Measurements from ENCODE around the gene FCHSD2.
"Not testable (repeated sequence)": the region's sequence is repeated elsewhere in the genome, so short reads cannot be mapped to it uniquely, and the experiment has no call there.

The FCHSD2 gene

DNA sequence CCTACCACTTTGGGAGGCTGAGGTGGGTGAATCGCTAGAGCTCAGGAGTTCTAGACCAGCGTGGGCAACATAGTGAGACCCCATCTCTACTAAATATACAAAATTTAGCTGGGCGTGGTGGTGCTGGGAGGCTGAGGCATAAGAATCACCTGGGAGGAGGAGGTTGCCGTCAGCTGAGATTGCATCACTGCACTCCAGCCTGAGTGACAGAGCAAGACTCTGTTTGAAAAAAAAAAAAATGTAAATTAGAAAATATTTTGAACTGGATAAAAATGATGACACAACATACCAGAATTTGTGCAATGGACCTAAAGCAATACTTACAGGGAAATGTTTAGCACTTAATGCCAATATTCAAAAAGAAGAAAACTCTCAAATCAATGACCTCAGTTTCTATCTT lies 281.5 kb downstream of the FCHSD2 start:
- DNase-seq = no peak

DNA sequence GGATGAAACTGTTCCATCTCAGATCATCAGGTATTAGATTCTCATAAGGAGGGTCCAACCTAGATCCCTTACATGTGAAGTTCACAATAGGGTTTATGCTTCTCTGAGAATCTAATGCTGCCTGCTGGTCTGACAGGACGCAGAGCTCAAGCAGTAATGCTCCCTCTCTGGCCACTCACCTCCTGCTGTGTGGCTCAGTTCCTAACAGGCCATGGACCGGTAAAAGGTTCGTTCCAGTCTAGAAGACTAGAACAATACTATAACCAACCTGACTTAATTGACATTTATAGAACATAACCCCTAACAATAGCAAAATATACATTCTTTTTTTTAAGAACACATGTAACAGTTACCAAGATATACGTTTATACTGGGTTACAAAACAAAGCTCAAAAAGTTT lies 282.1 kb downstream of the FCHSD2 start:
- no peak for DNase-seq

DNA sequence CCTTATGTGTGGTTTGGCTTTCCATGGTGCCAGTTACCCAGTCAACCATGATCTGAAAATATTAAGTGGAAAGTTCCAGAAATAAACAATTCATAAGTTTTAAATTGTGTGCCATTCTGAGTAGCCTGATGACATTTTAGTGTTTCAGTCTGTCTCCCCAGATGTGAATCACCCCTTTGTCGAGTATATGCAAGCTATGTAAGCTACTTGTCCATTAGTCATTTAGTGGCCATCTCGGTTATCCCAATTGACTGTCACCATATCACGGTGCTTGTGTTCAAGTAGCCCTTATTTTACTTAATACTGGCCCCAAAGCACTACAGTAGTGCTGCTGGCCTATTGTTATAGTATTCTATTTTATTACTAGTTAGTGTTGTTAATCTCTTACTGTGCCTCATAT lies 283.0 kb downstream of the FCHSD2 start:
- DNase-seq = no peak

DNA sequence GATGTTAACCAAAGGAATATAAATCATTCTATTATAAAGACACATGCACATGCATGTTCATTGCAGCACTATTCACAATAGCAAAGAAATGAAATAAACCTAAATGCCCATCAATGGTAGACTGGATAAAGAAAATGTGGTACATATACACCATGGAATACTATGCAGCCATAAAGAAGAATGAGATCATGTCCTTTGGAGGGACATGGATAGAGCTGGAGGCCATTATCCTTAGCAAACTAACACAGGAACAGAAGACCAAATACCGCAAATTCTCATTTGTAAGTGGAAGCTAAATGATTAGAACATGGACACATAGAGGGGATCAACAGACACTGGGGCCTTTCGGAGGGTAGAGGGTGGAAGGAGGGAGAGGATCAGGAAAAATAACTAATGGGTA lies 283.9 kb downstream of the FCHSD2 start:
- not testable (repeated sequence) for DNase-seq

DNA sequence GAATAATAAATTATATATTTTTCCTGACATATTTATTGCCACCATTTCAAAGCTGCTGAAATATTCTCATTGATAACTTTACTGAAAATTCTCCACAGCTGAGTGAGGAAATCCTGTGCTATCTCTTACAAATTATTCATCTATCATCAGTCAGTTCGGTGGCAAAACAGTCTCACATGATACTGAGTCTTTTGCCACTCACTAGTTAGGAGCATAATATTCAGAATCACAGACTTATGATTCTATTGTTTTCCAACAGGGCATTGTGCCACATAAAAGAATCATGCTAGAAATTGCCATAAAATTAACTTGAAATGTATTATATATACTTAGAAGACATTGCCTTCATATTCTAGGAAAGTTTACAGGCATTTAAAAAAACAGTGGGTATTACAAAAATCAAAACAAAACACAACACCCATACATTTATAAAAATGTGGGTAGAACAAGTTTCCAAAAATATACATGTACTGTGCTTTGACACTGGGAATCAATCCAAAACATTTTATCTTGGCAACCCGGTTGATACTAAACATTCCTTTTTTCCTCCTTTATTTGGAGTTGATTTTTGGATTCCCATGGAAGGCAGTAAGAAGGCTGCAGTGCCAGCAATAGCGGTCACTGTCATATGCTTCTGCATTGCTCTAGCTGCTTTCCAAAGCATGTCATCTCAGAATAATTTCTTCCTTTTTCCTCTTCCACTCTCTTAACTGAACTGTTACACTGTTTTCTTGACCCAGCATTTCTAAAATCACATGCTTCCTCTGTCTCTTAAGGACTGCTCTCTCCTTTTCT lies 285.4 kb downstream of the FCHSD2 start:
- no peak for DNase-seq

DNA sequence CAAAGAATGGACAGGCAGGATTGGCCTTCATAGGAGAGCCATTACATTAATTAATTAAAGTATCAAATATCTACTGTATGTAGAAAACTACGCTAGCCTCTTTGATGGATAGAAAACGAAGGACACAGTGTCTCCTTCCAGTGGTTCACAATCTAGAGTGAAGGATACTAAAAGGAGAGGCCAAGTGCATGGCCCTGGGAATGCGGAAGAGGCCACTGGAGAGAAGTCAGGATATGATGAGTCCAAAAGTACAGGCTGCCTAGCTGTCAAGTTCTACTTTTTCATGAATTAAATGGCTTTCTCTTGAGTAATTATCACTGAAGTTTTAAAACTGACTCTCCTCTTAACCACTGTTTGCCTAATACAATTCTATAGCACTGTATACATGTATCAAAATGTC lies 286.1 kb downstream of the FCHSD2 start:
- DNase-seq = no peak

DNA sequence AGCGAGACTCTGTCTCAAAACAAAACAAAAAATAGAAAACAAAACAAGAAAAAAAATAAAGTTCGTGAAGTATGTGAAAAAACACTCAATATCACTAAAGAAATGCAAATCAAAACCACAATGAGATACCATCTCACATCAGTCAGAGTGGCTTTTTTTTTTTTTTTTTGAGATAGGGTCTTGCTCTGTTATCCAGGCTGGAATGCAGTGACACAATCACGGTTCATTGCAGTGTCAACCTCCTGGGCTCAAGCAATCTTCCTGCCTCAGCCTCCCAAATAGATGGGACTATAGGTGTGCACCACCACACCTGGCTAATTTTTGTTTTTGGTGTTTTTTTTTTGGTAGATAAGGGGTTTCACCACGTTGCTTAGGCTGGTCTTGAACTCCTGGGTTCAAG lies 290.4 kb downstream of the FCHSD2 start:
- DNase-seq = no peak

DNA sequence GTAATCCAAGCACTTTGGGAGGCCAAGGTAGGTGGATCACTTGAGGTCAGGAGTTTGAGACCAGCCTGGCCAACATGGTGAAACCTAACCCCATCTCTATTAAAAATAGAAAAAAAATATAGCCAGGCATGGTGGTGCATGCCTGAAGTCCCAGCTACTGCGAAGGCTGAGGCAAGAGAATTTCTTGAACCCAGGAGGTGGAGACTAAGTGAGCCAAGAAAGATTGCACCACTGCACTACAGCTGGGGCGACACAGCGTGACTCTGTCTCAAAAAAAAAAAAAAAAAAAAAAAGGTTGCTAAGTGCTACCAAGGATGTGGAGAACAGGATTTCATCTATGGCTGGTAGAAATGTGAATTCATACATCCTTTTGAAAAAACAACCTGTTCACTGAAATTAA lies 291.3 kb downstream of the FCHSD2 start:
- no peak for DNase-seq

DNA sequence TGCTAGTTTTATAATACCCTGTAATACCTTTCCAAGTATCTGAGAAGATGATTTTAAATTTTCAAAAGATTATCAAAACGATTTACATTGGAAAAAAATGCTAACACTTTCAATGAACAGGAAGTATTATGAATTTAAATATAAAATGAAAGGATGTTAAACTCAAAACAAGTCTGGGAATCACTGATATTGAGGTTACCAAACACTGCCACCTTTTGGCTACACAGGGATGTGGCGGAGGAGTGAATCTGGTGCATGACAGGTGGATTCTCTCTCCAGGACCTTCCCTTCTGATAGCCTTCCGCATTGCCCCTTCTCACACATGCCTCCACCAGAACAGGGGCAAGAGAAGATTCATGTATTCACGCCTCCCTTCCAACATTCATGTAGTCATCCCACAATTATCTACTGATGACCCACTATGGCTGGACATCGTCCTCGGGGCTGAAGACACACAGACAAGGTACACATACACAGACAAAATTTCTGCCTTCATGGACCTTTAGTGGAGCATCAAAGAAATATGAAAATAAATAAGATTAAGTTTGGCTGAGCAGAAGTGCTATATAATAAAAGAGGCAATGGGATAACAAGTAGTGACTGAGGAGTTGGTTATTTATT lies 293.2 kb downstream of the FCHSD2 start:
- no peak for DNase-seq

DNA sequence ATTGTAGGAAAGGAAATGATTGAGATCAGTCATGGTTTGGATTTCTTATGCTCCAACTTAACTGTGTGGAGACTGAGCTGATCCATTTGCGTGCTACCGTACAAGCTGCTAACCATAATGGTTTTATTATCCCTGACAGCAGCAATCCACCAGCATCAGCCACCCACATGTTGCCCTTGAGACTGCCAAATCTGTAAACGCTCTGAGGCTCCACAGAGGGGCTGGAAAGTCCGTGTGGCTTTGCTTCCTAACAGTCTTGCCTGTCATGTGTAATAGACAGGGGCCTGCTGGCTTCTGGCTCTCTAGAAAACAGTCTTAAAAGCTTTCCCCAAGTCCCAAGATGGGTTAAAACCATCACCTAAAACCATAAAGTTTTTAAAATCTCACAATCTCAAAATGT lies 297.8 kb downstream of the FCHSD2 start:
- no peak for DNase-seq

DNA sequence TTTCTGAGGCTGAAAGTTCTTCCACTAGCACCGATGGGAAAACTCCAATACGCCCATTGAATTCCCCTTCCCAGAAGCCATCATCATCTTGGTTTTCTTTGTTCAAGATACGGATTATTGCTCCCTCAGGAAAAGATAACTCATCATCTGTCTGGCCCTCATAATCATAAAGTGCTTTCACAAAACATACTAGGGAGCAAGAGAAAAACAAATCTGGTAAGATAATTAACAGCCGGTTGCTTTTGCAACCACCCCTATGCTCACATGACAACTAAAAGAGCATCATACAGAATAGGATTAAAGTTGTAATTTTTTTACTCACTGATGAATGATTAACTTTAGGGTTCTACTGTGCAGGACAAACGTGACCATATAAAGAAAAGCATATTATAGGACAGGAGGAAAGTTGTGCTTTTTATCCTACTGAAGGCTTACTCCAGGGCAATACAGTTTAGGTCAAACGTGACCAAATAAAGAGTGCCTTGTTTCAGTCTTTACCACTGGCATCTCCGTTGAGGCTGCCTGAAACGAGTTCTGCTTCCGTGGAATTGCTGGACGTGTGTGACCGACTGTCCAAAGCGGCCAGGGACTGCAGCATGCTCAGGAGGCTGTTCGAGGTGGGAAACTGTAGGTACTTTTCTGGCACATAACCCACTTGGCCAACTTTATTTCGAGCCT lies 299.3 kb downstream of the FCHSD2 start:
- no peak for DNase-seq

DNA sequence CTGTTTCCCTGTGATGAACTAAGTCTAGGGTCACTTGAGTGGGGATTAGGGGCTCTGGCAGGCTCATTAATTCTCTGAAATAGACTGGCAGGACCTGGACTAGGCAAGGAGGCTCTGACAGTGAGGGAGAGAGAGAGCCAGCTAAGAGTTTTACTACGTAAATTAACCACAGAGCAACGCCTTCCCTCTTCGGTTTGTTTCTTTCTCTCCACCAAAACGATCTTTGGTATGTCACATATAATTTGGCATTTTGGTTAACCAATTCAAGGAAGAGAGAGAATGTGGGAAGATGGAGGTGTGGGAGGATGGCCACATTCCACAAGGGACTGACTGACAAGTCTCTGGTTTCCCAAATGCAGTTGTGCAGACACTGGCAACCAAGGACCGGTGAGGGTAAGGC lies 300.0 kb downstream of the FCHSD2 start:
- DNase-seq = no peak

DNA sequence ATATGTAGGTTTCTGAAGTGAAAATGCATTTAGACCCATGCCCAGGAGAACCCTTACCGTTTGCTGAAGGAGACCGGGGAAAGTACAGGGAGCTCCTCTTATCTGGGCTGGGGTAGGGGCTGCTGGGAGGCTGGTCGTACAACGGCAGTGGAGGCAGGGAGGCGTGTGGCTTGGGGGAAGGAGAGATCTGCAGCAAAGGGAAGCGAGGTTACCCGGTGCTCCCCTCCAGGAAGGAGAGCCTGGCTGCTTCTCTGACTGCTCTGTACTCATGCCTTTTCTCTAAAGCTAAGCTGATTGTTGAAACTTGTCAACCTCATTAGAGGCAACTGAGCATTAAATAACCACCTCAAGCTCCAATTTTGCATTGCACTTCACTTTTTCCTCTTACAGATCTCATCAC lies 300.7 kb downstream of the FCHSD2 start:
- no peak for DNase-seq

DNA sequence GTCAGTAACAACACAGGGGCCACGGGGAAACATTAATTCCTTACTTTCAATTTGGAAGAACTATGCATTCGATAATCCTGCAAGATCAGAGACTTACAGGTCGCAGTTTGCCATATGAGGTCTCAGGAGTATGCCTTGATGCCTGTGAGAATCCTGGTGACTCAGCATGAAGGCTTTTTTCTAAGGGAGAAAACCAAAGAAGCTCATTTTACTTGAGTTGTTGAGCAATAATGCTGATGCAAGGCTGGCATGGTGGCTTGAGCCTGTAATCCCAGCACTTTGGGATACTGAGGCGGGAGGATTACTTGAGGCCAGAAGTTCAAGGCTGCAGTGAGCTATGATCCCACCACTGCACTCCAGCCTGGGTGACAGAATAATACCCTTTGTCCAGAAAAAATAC lies 301.3 kb downstream of the FCHSD2 start:
- DNase-seq = no peak

DNA sequence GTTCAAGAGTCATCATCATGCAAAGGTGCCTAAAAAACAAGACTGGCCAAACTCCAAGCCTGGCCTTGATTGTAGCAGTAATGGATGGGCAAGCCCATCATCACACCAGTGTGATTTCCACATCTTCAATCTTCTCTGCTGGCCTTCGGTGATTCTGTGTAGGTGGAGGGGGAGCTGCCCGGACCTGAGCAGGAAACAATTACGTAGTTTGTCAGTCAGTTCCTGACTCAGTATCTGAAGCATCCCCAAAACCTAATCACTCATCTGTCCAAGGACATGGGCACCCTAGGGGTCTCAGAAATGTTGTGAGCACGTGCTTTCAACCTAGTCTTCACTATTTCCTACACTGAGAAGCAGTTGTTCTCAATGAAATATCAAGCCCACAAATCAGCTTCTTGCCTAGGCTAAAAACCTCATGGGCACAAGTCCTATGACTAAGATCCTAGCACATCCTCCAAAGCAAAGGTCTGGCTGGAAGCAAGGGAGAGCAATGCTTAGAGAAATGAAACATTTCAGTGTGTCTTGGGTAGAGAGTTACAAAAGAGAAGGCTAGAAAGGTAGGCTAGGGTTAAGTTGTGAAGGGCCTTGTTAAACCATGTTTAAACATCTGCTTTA lies 303.3 kb downstream of the FCHSD2 start:
- DNase-seq = no peak

DNA sequence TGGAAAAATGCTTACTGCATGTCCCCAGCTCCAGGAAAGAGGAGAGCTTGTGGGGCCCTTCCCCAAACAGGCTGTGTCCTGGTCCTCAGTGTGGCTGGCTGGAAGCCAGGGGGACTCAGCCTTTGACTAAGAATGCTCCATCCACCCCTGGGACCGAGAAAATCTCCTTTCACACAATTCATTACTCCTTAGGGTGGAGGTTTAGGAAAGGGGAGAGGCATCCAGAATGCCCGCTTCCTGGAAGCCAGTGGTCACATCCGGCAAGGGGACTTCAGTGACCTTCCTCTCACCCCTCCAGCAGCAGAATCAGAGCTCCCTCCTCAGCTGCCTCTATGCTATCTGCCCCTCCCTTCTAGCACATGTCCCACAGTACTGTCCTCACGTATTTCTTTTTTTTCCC lies 306.0 kb downstream of the FCHSD2 start:
- DNase-seq = no peak

DNA sequence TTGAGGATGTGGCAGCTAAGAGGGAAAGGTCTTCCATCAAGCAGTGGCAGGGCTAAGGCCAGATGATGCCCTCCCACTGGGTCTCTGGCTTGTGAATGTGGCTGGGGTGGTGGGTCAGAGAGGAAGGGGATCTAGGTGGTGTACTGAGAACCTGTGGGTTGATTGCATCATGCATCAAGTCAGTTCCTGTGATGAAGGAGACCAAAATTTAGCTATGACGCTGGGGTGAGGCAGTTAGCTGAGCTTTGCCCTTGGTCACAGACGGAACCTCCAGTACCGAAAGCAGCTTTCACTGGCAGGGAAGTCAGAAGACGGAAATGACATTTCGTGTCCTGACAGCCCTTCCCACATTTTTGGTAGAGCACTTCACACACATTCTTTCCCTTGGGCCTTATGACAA lies 307.2 kb downstream of the FCHSD2 start:
- DNase-seq = no peak

DNA sequence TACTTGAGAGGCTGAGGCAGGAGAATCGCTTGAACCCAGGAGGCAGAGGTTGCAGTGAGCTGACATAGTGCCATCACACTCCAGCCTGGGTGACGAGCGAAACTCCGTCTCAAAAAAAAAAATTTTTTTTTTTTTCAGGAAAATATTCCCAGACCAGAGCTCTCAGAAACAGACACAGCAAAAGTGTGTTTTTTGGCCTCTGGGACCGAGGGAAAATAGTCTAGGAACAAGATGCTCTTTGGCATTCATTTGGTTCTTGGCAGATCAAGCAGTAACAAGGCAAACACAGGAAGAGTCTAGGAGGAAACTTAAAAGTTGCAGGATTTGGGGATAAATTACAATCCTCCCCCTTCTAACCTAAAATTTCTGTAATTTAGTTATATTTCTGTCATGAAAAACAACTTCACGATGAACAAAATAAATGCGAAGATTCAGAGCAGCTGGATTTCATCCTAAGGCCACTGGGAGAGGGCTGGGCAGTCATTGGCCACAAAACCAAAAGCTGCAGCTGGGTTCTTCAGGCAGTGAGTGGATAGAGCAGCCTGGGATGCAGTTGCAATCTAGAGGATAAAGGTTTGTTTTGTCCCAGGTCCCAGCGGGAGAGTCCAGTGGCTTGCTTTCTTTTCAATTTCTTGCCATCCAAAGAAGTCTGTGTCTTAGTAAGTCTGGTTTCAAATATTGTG lies 308.2 kb downstream of the FCHSD2 start:
- no peak for DNase-seq

DNA sequence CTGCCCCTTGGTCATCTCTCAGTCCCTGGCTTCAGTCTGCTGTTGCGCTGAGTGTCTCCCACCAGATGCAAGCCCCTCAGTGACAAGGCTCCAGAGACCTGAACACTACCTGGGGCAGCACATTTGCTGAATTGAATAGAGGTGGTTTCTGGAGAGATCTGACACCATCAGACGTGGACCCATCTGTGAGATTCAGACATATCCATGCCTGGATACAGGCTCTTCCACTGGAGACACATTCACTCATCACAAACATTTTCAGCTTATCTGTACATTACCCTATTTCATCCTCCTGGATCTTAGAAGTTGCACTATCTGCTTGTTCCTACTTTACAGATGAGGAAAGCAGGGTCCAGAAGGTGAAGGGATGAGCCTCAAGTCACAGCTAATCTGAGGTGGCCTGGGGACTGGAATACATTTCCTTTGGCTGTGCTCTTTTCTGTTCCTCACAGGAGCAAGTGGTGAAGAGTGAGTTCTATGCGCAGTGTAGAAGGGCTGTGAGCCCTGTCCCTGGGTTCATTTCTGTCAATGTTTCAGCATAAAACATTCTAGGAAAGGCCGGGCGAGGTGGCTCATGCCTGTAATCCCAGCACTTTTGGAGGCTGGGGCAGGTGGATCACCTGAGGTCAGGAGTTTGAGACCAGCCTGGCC lies 308.9 kb downstream of the FCHSD2 start:
- DNase-seq = no peak

DNA sequence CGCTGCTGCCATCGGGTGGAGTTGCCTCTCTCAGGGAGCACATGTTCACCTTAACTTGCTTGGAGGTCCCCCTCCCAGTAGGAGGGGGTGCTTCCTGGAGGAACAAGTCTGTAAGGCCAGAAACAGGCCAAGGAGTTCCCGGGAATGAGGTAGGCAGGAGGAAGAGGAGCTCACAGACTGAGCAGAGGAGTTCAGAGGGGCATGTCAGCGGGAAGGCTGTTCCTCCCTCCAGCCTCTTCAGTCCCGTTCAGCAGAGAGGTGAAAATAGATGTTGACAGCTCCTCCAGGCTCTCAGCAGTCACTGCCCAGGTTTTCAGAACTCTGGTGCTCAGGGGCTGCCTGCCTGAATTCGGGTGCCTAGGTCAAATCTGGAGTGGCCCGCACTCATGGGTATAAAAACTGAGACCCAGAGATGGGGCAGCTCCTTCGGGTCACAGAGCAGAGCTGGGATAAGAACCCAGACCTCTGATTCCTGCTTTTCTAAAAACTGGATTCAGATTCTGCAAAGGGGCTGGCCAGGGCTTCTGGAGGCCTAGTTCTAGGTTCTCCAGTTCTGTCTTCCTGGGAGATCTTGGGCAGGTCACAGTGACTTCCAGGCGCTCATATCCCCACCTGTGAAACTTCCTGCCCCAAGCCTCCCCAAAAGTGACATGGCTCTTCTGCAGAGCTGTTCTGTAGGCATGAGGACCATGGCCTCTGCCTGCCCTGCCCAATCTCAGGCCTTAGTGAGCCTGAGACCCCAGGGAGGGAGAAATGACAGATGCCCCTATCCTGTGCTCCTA lies 309.6 kb downstream of the FCHSD2 start:
- DNase-seq = no peak

DNA sequence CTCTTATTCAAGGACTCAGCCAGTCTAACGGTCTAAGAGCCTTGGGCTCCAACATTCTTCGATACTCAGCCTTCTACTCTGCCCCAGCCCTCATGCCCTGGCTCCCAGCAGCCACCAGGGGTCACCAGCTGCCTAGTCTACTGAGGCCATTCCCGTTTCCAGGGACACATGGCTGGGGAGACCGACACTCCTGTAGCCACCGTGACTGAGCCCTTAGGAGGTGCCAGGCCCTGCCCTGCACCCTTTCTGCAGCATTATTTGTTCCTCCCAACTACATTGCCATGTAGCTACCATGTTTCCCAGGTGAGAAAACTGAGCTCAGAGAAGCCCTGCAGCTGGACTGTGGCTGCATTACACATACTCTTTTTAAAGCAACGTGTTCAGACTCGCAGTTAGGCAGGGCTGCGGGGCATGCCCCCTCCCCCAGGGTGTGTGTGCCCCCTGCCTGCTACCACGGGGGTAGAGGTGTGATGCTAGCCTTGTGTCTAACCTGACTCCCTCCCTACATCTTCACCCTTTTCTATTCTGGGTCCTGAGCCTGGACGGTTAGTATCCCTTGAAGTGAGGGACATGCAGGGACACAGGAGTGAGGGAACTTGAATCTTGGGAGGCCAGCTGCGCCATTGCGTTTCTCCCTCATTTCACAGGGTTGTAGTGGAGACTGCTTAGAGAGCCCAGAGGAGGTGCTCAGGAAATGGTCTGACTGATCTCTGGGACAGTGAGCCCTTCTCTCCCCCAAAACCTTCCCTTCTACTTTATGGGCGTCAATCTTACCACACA lies 310.4 kb downstream of the FCHSD2 start:
- DNase-seq = peak; percentile 41
